OCI-LY1 (cell line): ENCODE results near the gene SLC2A2.

Experiments
- H2AFZ ChIP-seq: fragments of 200-600 bp; sonication (generic), shearing (Covaris generic); 2 replicates; pipeline ENCODE4 v1.6.0; 2014; ENCODE audit warnings: antibody characterized with exemption, mild to moderate bottlenecking, low read length
- H3F3A ChIP-seq: fragments of 200-600 bp; sonication (generic), shearing (Covaris generic); 2 replicates; pipeline ENCODE4 v1.6.0; 2014; ENCODE audit warnings: mild to moderate bottlenecking, antibody characterized with exemption, low read length, moderate library complexity; ENCODE audit not compliant: insufficient read depth
- H3K27ac ChIP-seq: fragments of 200-600 bp; sonication (generic); 2 replicates; pipeline ENCODE4 v1.5.1; 2014; ENCODE audit warnings: low read length, mixed run types, mild to moderate bottlenecking, low read depth; ENCODE audit not compliant: poor library complexity, severe bottlenecking
- H3K27me3 ChIP-seq: fragments of 200-600 bp; sonication (generic); 2 replicates; pipeline ENCODE4 v1.6.0; 2014; ENCODE audit warnings: antibody characterized with exemption, mild to moderate bottlenecking, low read length, moderate library complexity; ENCODE audit not compliant: insufficient read depth
- H3K36me3 ChIP-seq: fragments of 200-600 bp; sonication (generic); 2 replicates; pipeline ENCODE4 v1.6.1; 2014; ENCODE audit warnings: mild to moderate bottlenecking, antibody characterized with exemption, low read length, moderate library complexity, mixed read lengths; ENCODE audit not compliant: insufficient read depth
- H3K4me1 ChIP-seq: fragments of 200-600 bp; sonication (generic); 2 replicates; pipeline ENCODE4 v1.5.1; 2014; ENCODE audit warnings: mild to moderate bottlenecking, low read length, moderate library complexity; ENCODE audit not compliant: insufficient read depth, severe bottlenecking
- H3K4me2 ChIP-seq: fragments of 200-600 bp; sonication (generic), shearing (Covaris generic); 2 replicates; pipeline ENCODE4 v1.6.1; 2014; ENCODE audit warnings: low read length
- H3K4me3 ChIP-seq: fragments of 200-600 bp; sonication (generic); 2 replicates; pipeline ENCODE4 v1.5.1; 2014; ENCODE audit warnings: low read length, low read depth, mild to moderate bottlenecking, mixed read lengths; ENCODE audit not compliant: poor library complexity, severe bottlenecking
- H3K79me2 ChIP-seq: fragments of 200-600 bp; shearing (Covaris generic); 2 replicates; pipeline ENCODE4 v1.6.1; 2016; ENCODE audit warnings: mixed run types, low read length, mixed read lengths; ENCODE audit not compliant: insufficient read depth
- H3K9ac ChIP-seq: fragments of 200-600 bp; sonication (generic), shearing (Covaris generic); 2 replicates; pipeline ENCODE4 v1.6.1; 2014; ENCODE audit warnings: mild to moderate bottlenecking, low read length, mixed read lengths
- H3K9me2 ChIP-seq: fragments of 200-600 bp; sonication (generic), shearing (Covaris generic); 2 replicates; pipeline ENCODE4 v1.6.1; 2014; ENCODE audit warnings: low read depth, mild to moderate bottlenecking, low read length, mixed read lengths
- H3K9me3 ChIP-seq: fragments of 200-600 bp; shearing (Covaris generic); 2 replicates; pipeline ENCODE4 v1.6.1; 2014; ENCODE audit warnings: low read length, mixed read lengths
- H4K20me1 ChIP-seq: fragments of 200-600 bp; sonication (generic), shearing (Covaris generic); 2 replicates; pipeline ENCODE4 v1.6.0; 2016; ENCODE audit warnings: mild to moderate bottlenecking, low read length; ENCODE audit not compliant: insufficient read depth
- CTCF ChIP-seq: fragments of 200-600 bp; sonication (generic), shearing (Covaris generic); IDR thresholded peaks from 2 replicates; pipeline ENCODE4 v1.5.1; 2017; ENCODE audit warnings: mild to moderate bottlenecking, antibody characterized with exemption, low read length, moderate library complexity, mixed read lengths
- EZH2 ChIP-seq: fragments of 200-600 bp; sonication (generic), shearing (Covaris generic); IDR thresholded peaks from 2 replicates; pipeline ENCODE4 v1.8.0; 2017; ENCODE audit warnings: borderline replicate concordance, mixed run types, mild to moderate bottlenecking, antibody characterized with exemption, low read length, moderate library complexity, mixed read lengths

The SLC2A2 gene

GRCh38 chr3:170982733-170983132 lies 43.8 kb downstream of the SLC2A2 start:
- Histone ChIP-seq H3F3A (no peaks in the 10 kb centered on the region), H3K27ac (no peak overlapping the region), H2AFZ (no peak overlapping the region), H3K9ac (no peak overlapping the region), H3K4me3 (no peak overlapping the region), H3K36me3 (no peaks in the 10 kb centered on the region), H3K27me3 (no peaks in the 10 kb centered on the region), H3K9me3 (0 out of 2 replicates have a peak, but pooled peaks cover 3% of the 10 kb centered on the region), H4K20me1 (no peaks in the 10 kb centered on the region), H3K9me2 (no peaks in the 10 kb centered on the region), H3K4me2 (no peak overlapping the region), H3K4me1 (no peaks in the 10 kb centered on the region), H3K79me2 (no peaks in the 10 kb centered on the region)
- TF ChIP-seq EZH2 (no peak), CTCF (no peak)

GRCh38 chr3:170980399-170980798 lies 46.1 kb downstream of the SLC2A2 start:
- H3K4me2 ChIP-seq = no peak overlapping the region

GRCh38 chr3:170977949-170978745 lies 48.4 kb downstream of the SLC2A2 start:
- no peak for TF ChIP-seq EZH2
- TF ChIP-seq CTCF = no peak
- no peaks in the 10 kb centered on the region; the same call in 1 of the 2 replicates for H3K27me3 ChIP-seq
- H3K4me3 ChIP-seq = no peak overlapping the region
- no peaks in the 10 kb centered on the region for H4K20me1 ChIP-seq
- no peaks in the 10 kb centered on the region for H3K79me2 ChIP-seq
- no peak overlapping the region for H2AFZ ChIP-seq
- no peak overlapping the region for H3K27ac ChIP-seq
- H3K4me2 ChIP-seq = no peak overlapping the region
- H3K9ac ChIP-seq = no peak overlapping the region
- H3K9me3 ChIP-seq = no peaks in the 10 kb centered on the region
- H3K9me2 ChIP-seq = no peaks in the 10 kb centered on the region
- H3K36me3 ChIP-seq = no peaks in the 10 kb centered on the region
- no peaks in the 10 kb centered on the region for H3F3A ChIP-seq
- no peaks in the 10 kb centered on the region for H3K4me1 ChIP-seq

More at GRCh38 chr3:170980399-170980798, 46.1 kb downstream of the SLC2A2 start:
- Histone ChIP-seq H3K79me2 (no peaks in the 10 kb centered on the region), H3K4me3 (no peak overlapping the region), H3F3A (no peaks in the 10 kb centered on the region), H3K9me3 (0 out of 2 replicates have a peak, but pooled peaks cover 3% of the 10 kb centered on the region), H3K9me2 (no peaks in the 10 kb centered on the region), H2AFZ (no peak overlapping the region), H3K36me3 (no peaks in the 10 kb centered on the region), H4K20me1 (no peaks in the 10 kb centered on the region), H3K9ac (no peak overlapping the region), H3K27ac (no peak overlapping the region), H3K27me3 (no peaks in the 10 kb centered on the region; the same call in 1 of the 2 replicates), H3K4me1 (no peaks in the 10 kb centered on the region)
- no peak for TF ChIP-seq EZH2
- no peak for TF ChIP-seq CTCF
